Middle frontal gyrus (tissue), 1 donor: ENCODE data around the gene COA3.
A peak's percentile ranks its signal among the peaks of the same experiment; 100 is the strongest.

ENCODE experiments used
- DNase-seq: peaks from one replicate; pipeline ENCODE4 v3.0.0-alpha.2; 2015; ENCODE audit warnings: low spot score; ENCODE audit errors: extremely low spot score

Gene COA3

GRCh38 chr17:42798383-42799380 is at the start of gene COA3, which contains the start of gene CNTD1:
COA3 (minus strand) TSS chr17:42798704; CDS start chr17:42798681, 23 bp downstream.
CNTD1 (plus strand) TSS chr17:42798861; CDS start chr17:42799068, 207 bp downstream.
- peak; percentile 78 for DNase-seq

GRCh38 chr17:42848093-42848492 is 49.6 kb upstream of the COA3 start:
- DNase-seq: no peak

GRCh38 chr17:42846594-42847280 is 48.2 kb upstream of the COA3 start:
- DNase-seq: no peak

GRCh38 chr17:42845918-42846593 is 47.6 kb upstream of the COA3 start:
- no peak for DNase-seq

- no peak for DNase-seq
These were observed 47.0 kb upstream of the COA3 start for GRCh38 chr17:42845556-42845917.

GRCh38 chr17:42844761-42845555 is 46.5 kb upstream of the COA3 start:
- DNase-seq: no peak

GRCh38 chr17:42844271-42844670 is 45.8 kb upstream of the COA3 start, which contains the start of gene AOC2:
AOC2 (plus strand) TSS chr17:42844580; CDS start chr17:42844627, 47 bp downstream.
- DNase-seq: no peak

- peak; percentile 44 for DNase-seq
These were observed 44.9 kb upstream of the COA3 start for GRCh38 chr17:42843358-42843934.

- DNase-seq: no peak
These were observed 43.6 kb upstream of the COA3 start for GRCh38 chr17:42841975-42842685.

- DNase-seq: no peak
These were observed 37.2 kb upstream of the COA3 start for GRCh38 chr17:42835732-42836131.

GRCh38 chr17:42833767-42834422 is 35.4 kb upstream of the COA3 start:
- DNase-seq: no peak

- DNase-seq: peak; percentile 84
These were observed 34.6 kb upstream of the COA3 start, which contains the start of gene PSME3 for GRCh38 chr17:42832934-42833766. PSME3 (plus strand) TSS chr17:42833397; CDS start chr17:42833632, 235 bp downstream.

- DNase-seq: no peak
These were observed 33.9 kb upstream of the COA3 start for GRCh38 chr17:42832213-42832933.

- DNase-seq: no peak
These were observed 32.5 kb upstream of the COA3 start for GRCh38 chr17:42830971-42831370.

- no peak for DNase-seq
These were observed 29.0 kb upstream of the COA3 start for GRCh38 chr17:42827472-42827871.

- DNase-seq: no peak
These were observed 22.7 kb upstream of the COA3 start for GRCh38 chr17:42821176-42821575.

- DNase-seq: no peak
These were observed 21.5 kb upstream of the COA3 start for GRCh38 chr17:42819939-42820535.
